Measurements from ENCODE around the gene KLK14.

GRCh38 chr19:51108066-51108804, 25.5 kb upstream of the KLK14 start, which contains the start of gene CTU1:
- TF ChIP-seq CTCF (IDR thresholded peaks at IDR 0.05; ENCODE audit: insufficient read depth, low read depth, low read length) (no peak), EZH2 (IDR thresholded peaks at IDR 0.05; ENCODE audit: insufficient read depth, low read length) (no peak)

Measured in astrocyte (in vitro differentiated cells and primary cell).